HG03159 (cell line): ENCODE data around the gene NUMB.
"Not testable (repeated sequence)": the region's sequence is repeated elsewhere in the genome, so short reads cannot be mapped to it uniquely, and the experiment has no call there.

Source experiments
- ATAC-seq: cut with Tn5 transposase; IDR thresholded peaks from one replicate; pipeline ENCODE4 v1.9.1; 2021; ENCODE audit warnings: mild to moderate bottlenecking, moderate library complexity; ENCODE audit not compliant: unreplicated experiment

NUMB gene

DNA sequence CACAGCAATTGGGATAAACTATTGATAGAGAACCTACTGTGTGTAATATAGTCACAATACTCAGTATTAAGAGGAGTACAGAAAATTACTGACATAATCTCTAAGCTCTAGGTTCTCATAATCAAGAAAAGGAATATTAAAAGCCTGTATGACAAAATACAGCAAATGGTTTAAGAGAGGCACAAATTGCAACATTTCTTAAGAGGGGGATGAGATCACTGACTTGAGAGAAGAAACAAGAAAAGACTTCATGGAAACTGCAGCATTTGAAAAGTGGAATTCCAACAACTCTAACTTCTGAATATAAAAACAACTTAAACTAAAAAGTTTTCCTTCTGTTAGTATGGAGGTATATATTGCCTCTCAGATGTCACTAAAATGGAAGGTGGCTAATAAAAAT lies 89.7 kb downstream of the NUMB start:
- no peak for ATAC-seq

DNA sequence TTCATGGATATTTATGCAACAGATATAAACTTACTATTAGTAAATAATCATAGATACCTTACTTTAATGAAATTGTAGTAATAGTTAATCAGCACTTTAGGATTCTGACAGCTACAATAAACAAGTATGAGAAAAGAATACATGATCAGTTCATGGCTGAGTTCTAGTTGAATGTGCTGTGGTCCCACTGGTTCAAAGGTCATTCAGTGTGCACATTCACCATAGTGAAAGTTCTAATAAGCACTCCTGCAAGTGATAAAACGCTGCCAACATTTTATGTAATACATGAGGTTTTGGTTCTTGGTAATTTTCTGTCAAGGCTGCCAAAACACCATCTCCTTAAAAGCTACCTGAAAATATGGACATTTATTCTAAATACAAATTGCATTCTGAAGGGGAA lies 92.6 kb downstream of the NUMB start:
- no peak for ATAC-seq

DNA sequence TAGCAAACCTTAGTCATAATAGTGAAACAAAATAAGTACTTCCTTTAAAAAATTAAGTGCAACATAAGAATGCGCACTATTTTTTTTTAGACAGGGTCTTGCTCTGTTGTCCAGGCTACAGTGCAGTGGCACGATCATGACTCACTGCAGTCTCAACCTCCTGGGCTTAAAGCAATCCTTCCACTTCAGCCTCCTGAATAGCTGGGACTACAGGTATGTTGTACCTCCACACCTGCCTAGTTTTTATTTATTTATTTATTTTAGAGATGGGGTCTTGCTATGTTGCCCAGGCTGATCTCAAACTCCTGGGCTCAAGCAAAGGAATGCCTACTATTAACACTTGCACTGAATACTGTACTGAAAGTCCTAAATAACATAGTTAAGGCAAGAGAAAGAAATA lies 93.8 kb downstream of the NUMB start:
- no peak for ATAC-seq

DNA sequence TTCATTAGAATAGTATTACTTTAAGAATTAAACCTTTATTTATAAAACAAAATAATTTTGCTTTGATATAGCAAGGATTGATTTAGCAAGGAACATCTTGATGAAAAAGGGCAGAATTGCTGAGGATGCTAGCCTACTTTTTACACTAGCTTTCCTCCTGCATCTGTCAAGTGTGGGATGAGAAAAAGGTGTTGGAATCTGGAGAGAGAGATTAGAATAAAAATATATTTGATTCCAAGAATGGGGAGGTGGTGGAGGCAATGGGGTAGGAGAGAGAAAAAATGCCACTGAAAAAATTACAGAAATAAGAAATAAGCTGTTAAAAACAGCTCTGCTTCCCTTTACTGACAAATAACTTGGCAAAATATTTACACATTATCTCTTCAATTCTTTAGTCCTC lies 98.9 kb downstream of the NUMB start:
- no peak for ATAC-seq

DNA sequence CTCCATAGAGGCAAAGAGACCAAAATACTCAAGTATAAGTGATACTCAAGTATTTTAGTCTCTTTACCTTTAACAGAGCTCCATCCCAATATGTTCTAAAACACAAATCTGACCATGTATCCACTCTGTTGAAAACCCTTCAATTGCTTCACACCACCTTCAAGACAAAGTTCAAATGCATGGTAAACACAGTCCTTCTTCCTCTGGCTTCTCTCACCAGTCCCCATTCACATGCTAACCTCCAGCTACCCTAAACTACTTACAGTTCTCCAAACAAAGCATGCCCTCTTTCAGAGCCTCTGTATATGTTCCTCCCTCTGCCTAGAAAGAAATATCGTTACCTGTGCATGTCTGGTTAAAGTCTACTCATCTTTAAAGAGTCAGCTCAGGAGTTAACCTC lies 100.2 kb downstream of the NUMB start:
- no peak for ATAC-seq

DNA sequence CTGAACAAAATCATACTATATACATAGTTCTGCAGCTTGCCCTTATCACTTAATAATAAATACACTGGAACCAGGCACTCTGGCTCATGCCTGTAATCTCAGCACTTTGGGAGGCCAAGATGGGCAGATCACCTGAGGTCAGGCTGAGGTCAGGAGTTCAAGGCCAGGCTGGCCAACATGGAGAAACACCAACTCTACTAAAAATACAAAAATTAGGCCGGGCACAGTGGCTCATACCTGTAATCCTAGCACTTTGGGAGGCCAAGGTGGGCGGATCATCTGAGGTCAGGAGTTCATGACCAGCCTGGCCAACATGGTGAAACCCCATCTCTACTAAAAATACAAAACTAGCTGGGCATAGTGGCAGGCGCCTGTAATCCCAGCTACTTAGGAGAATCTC lies 109.3 kb downstream of the NUMB start:
- not testable (repeated sequence) for ATAC-seq

DNA sequence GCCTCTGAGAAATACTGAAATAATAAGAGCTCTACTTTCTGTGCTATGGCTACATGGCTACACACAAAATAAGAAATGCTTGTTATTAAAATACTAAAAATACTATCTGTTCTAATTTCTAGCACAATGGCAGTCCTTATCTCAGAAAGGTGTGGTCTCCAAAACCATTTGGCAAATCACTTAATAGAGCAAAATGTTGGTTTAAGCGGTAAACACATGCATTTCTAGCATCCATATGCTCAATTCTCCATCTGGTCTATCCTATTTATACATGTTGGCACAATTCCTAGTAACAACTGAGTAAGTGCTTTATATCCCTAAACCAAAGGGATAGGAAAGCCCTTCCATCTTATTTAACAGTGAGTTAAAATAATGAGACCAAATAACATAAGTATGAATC lies 114.0 kb downstream of the NUMB start:
- ATAC-seq, result no peak

DNA sequence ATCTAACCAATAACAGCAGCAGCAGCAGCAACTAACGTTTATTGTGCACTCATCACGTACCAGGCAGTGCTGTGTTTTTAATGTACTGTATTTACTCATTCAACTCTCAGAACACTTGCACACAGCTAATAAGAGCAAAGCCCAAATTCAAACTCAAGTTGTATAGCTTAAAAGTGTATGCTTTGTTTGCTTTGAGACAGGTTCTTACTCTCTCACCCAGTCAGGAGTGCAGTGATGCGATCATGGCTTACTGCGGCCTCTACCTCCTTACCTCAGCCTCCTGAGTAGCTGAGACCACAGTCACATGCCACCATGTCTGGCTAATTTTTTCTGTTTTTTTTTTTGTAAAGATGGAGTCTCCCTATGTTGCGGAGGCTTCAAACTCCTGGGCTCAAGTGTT lies 115.7 kb downstream of the NUMB start:
- no peak for ATAC-seq

DNA sequence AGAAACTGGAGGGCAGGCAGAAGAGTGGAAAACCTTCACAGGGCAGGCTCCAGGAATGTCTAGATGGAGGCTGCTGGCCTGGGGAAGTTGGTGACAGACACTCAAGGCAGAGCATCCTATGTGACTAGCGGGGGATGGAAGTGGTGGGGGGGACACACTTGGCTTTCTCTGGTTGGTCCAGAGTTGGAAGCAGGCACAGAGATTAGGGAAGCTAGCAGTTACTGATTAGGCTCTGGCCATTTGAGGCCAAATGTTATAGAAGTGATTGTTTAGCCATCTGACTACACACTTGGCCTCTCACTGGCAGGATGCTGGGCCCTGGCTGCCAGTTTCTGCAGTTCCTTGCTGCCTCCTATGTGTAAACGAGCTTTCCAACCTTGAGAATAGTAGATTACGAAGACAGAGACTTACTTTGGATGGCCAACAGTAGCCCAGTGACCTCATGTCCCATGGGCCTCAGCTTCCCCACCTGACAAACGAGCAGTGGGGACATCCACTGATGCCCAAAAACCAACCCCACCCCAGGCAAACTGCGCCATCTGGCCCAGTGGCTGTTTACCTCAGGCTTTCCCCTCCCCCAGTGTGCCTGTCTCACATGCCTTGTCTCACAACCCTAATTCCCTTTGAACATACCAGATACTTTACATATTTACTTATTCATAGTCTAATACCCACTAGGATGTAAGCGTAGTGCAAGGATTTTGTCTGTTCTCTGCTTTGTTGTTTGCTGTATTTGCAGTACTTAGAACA lies 118.3 kb downstream of the NUMB start:
- no peak for ATAC-seq

DNA sequence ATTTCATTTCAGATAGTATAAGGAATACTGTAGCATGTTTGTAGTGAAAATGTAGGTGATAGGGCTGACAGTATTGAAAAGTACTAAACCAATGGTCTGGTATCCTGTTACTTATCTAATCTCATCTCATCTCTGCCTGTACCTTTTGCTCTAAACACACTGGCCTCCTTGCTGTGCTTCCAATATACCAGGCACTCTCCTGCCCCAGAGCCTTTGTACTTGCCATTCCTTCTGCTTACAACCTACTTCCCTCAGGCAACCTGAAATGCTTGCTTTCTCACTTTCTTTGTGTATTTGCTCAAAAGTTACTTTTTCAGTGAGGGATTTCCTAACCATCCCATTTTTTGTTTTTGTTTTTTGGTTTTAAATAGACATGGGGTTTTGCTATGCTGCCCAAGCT lies 119.1 kb downstream of the NUMB start:
- ATAC-seq, result no peak

DNA sequence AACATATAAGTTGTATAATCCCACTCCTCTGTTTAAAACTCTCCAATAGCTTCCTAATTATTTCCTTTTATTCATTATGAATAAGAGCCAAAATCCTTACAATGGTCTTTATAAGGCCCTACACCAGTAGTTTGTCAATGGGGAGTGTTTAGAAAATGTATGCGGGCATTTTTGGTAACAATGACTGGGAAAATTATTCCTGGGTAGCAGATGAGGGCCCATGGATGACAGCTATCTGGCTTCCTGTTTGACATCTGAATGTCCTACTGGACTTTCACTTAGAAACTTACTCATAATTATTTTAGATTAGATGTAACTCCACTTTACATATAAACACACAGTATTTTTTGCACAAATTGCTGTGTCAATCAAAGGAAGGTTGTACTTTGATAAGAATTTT lies 119.8 kb downstream of the NUMB start:
- ATAC-seq, result no peak

DNA sequence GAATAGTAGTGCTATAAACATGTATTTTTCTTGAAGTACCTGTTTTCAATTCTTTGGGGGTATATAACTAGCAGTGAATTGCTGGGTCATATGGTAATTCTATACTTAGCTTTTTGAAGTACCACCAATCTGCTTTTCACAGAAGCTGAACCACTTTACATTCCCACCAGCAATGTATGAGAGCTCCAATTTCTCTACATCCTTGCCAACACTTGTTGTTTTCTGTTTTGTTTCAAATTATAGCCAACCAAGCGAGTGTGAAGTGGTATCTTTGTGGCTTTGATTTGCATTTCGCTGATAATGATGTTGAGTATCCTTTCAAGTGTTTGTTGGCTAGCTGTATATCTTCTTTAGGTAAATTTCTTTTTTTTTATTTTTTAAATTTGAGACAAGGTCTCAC lies 125.3 kb downstream of the NUMB start:
- no peak for ATAC-seq

DNA sequence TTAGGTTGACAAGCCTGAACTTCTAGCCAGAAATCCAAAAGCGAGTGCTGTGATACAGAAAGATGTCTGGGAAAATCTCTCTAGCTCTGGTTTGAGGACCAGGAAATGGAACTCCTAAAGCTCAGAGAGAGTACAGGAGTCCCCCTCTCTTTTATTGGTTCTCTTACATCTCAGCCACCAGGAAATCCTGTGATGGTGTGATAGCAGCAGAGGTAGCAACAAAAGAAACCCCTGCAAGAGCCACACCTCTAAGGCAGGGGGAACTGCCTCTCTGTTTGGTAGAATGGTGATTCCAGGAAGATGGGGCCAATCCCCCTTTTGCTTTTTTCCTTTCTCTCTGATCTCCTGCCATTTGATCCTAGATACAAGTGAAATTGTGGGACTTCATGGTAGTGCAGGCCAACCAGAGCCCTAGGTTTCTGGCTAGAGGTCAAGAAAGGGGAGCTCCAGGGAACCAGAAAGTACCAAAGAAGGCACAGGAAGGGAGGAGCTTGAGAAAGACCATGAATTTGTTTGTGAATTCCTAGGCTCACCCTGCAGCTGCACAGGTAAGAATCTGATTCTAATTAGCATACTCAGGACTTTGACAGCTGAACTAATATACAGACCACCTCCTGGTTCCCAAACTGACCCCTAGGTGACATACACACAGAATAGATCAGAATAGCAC lies 132.6 kb downstream of the NUMB start:
- ATAC-seq, result no peak

DNA sequence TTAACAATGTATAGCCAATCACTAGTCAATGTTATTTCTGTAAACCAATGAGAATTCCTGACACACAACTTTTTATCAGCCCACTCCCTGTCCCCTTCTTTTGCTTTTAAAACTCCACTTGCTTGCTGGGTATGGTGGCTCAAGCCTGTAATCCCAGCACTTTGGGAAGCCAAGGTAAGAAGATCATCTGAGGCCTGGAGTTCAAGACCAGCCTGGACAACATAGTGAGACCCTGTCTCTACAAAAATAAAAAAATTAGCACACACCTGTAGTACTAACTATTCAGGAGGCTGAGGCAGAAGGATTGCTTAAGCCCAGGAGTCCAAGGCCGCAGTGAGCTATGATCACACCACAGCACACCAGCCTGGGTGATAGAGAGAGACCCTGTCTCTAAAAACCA lies 133.3 kb downstream of the NUMB start:
- ATAC-seq, result no peak

DNA sequence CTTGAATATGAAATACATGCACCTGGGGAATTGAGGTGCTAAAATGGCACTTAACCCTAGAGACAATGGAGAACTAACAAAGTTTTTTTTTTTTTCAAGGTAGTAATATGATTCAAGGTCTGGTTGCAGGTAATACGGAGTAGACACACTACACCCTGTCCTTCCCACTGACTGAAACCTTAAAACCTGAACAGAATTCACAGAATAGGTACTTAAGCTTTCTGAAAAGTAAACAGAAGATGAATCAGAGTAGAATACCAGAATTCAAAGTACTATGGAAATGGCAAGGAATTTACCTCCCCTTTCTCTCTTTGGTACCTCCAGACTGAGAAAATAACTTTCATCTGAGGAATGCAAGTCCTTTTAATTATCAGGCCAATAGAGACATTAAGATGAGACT lies 133.8 kb downstream of the NUMB start:
- no peak for ATAC-seq

DNA sequence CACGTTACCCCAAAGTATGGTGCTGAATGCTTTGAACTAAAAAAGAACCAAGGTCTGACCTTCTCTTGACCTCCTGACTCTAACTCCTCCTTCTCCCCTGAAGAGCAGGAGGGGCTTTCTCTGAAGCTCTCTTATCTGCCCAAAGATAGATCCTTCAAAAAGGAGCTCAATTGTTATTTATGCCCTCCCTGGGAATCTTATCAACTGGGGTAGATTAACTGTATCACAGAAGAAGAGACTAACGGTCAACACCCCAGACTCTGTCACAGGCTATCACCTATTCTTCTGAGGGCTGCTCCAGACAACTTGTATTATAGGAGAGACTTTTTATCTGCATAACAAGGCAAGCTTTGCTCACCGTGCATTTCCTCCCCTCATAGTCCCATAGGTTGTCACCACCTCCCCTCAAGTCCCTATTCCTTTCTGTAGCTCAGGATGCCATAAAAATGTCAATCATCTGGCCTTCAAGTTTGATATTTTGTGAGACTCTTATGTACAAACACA lies 134.4 kb downstream of the NUMB start:
- no peak for ATAC-seq

DNA sequence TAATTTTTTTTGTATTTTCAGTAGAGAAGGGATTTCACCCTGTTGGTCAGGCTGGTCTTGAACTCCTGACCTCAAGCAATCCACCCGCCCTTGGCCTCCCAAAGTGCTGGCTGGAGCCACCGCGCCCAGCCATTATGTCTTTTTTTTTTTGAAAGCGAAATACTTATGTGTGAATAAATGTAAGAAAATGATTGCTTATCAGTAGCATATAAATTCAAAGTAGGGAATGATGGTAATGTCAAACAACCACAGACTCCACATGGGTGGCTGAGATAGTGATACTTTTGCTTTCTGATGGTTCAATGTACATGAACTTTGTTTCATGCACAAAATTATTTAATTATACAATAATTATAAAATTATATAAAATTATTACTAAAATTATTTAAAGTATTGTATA lies 145.2 kb downstream of the NUMB start:
- ATAC-seq, result no peak

DNA sequence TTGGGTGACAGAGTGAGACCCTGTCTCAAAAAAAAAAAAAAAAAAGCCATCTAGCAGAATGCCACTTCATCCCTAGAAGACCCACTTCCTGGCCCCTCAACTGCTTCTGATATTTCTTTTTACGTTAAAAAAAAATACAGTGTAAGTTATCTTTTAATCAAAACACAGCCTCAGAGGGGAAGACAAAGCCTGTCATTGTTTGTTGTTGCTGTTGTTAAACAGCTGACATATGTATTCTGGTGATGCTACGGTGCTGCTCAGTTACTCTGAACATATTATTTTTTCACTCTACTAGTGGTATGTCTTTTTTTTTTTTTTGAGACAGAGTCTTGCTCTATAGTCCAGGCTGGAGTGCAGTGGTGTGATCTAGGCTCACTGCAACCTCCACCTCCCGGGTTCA lies 145.7 kb downstream of the NUMB start:
- ATAC-seq, result no peak

DNA sequence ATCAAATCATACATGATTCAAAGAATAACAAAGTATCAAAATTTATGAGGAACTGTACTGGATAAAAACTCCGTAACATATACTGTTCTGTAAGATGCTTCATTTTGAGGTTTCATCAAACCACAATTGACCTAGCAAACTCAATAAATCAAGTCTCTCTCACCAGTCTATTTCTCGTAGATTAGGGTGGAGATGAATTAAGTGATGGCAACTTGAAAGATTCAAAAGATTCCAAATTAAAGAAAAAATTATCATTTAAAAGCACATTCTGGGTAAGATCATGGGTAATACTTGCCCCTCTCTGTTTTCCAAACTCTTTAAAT lies 146.7 kb downstream of the NUMB start:
- ATAC-seq, result no peak

DNA sequence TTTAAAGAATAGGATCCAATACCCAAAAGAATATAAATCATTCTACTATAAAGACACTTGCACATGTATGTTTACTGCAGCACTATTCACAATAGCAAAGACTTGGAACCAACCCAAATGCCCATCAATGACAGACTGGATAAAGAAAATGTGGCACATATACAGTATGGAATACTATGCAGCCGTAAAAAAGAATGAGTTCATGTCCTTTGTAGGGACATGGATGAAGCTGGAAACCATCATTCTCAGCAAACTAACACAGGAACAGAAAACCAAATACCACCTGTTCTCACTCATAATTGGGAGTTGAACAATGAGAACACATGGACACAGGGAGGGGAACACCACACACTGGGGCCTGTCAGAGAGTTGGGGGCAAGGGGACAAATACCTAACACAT lies 149.1 kb downstream of the NUMB start:
- not testable (repeated sequence) for ATAC-seq

DNA sequence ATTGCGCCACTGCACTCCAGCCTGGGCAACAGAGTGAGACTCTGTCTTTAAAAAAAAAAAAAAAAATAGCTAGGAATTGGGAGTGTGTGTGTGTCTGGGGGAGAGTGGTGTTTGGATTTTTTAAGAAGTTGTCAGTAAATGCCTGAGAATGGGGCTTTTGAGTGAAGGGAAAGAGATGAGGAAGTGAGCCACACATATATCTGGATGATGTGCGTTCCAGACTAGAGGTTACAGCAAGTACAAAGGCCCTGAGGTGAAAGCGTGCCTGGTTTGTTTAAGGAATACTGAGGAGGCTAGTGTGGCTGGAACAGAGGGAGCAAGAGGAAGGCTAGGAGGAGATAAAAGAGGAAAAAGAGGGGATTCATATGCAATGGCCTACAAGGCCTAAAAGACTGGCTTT lies 151.1 kb downstream of the NUMB start:
- ATAC-seq, result no peak

DNA sequence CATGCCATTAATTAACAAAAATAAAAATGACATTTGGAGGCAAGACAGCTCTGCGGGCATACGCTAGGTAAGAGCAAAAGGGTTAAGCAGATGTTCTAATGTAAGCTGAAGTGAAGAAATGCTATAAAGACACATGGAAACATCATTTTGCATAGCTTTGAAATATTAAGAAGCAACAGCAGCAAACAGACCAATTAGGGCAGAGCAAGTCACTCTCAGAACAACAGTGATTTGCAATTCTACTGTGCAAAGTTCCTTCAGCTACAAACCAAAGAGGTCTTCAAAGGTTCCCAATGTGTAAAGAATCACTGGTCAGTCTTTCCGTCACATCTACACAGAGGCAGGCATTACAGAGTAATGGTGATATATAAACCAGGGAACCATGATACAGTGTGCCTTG lies 152.8 kb downstream of the NUMB start:
- no peak for ATAC-seq
